ACC112 (cell line): ENCODE measurements around the gene PPP1R14C.

ENCODE experiments used
- H2AFZ ChIP-seq: fragments of 200-600 bp; sonication (generic); one replicate; pipeline ENCODE4 v1.6.0; 2017; ENCODE audit warnings: antibody characterized with exemption, low read length; ENCODE audit not compliant: unreplicated experiment
- H3K27ac ChIP-seq: fragments of 200-600 bp; sonication (generic); 2 replicates; pipeline ENCODE4 v1.5.1; 2014; ENCODE audit warnings: low read depth, mild to moderate bottlenecking, antibody characterized with exemption, low read length, moderate library complexity
- H3K27me3 ChIP-seq: fragments of 200-600 bp; sonication (generic); 2 replicates; pipeline ENCODE4 v1.6.1; 2014; ENCODE audit warnings: mild to moderate bottlenecking, antibody characterized with exemption, low read length, moderate library complexity, mixed read lengths; ENCODE audit not compliant: insufficient read depth
- H3K36me3 ChIP-seq: fragments of 200-600 bp; sonication (generic); 2 replicates; pipeline ENCODE4 v1.6.1; 2016; ENCODE audit warnings: mild to moderate bottlenecking, antibody characterized with exemption, low read length, moderate library complexity, mixed read lengths; ENCODE audit not compliant: insufficient read depth
- H3K4me1 ChIP-seq: fragments of 200-600 bp; sonication (generic); one replicate; pipeline ENCODE4 v1.6.1; 2016; ENCODE audit warnings: low read length, mixed read lengths; ENCODE audit not compliant: insufficient read depth, unreplicated experiment, control insufficient read depth
- H3K4me3 ChIP-seq: fragments of 200-600 bp; sonication (generic); 2 replicates; pipeline ENCODE4 v1.5.1; 2014; ENCODE audit warnings: mild to moderate bottlenecking, low read depth, low read length
- H3K79me2 ChIP-seq: fragments of 200-600 bp; sonication (generic); one replicate; pipeline ENCODE4 v1.6.0; 2016; ENCODE audit warnings: low read length; ENCODE audit not compliant: control insufficient read depth, unreplicated experiment, insufficient read depth

Gene PPP1R14C

DNA sequence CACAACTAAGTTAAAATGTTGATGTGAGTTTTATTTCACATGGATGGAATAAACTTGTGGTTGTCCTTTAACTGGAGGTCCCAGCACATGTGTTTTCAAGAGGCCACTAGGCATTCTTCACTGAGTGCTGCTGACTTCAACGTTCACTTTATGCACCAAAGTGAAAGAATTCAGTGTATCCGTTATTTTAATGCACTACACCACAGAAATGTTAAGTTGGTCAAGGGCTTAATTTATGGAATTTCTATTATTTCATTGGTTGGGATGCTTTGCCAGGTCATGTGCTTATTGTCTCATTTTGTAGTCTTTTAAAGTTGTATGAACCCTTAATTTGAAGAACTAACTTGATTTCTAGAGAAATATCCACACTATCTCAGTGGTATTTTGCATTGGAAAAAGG, 106.4 kb downstream of the PPP1R14C start:
- Histone ChIP-seq H3K4me1 (peaks cover 17% of the 10 kb centered on the region), H3K4me3 (no peak overlapping the region), H3K27ac (no peak overlapping the region), H3K79me2 (no peaks in the 10 kb centered on the region), H3K27me3 (no peaks in the 10 kb centered on the region), H2AFZ (no peak overlapping the region), H3K36me3 (no peaks in the 10 kb centered on the region)

DNA sequence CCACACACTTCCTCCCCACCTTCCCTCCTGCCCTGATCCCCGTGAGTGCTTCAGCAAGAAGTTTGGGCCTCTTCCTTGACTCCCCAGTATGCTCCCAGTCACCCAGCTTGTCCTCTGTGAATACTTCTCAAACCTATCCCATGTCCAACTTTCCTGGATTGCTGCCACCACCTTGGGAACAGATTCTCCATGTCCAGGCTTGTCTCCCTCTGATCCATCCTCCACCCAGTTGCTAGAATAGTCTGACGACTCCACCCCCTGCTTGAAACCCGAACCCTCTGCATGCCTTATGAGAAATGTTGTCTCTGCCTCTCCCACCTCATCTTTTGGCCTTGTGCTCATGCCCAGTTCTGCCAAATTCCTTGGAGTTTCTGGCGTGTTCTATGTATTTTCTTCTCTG, 108.0 kb downstream of the PPP1R14C start:
- peaks cover 17% of the 10 kb centered on the region for H3K4me1 ChIP-seq
- H3K27ac ChIP-seq = no peak overlapping the region
- H3K36me3 ChIP-seq = no peaks in the 10 kb centered on the region
- no peak overlapping the region for H3K4me3 ChIP-seq
- H3K79me2 ChIP-seq = no peaks in the 10 kb centered on the region
- no peak overlapping the region for H2AFZ ChIP-seq
- no peaks in the 10 kb centered on the region for H3K27me3 ChIP-seq

DNA sequence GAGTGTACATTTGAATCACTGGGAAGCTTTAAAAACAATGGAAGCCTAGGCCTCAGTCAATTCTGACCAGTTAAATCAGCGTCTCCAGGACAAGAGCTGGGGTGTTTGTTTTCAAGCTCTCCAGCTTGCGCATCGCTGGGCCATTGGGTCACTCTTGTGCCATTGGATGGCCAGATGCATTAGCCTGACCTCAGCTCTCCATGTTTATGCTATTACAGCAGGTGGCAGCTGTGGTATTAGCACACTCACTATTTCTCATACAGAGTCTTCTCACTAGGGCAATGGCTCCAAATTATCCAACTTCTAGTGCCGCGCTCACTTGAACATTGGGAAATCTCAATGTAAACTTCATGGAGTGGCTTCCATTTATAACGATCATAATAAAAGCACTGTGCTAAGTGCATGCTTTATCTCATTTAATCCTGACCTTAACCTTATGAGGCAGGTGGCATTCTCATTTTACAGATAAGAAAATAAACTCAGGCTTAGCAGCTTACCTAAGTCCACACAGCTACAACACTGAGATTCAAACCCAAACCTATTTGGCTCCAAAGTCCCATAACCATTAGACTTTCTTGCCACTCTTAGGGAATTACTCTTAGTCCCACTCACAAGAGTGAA, 108.8 kb downstream of the PPP1R14C start:
- Histone ChIP-seq H3K36me3 (no peaks in the 10 kb centered on the region), H3K4me1 (peaks cover 20% of the 10 kb centered on the region), H3K4me3 (no peak overlapping the region), H3K27ac (no peak overlapping the region), H3K27me3 (no peaks in the 10 kb centered on the region), H3K79me2 (no peaks in the 10 kb centered on the region), H2AFZ (no peak overlapping the region)

DNA sequence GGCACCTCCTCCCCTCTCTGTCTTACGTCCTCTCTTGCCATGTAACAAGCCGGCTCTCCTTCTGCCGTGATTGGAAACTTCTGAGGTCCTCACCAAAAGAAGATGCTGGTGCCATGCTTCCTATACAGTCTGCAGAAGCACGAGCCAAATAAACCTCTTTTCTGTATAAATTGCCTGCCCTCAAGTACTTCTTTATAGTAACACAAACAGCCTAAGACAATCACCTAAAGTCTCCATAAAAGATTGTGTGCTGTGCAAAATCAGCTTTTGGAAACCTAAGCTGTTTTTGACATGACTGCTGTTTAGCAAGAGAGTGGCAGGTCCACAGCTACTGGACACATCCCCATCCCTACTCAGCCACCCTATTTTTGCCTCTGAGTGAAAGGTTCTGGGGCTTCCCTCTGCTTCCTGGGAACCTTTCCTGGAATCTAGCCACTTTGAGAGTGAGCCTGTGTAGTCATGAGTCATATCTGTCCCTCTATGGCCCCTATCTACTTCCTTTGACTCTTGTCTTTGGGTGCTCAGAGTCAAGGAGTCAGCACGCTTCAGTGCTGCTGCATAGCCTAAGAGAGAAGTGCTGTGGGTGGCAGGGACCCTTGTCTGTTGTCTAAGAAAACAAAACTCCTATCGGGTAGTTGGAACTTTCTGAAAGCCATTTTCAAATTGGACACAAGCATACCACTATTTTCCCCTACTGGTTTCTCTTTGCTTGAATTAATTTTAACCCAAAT, 110.0 kb downstream of the PPP1R14C start:
- Histone ChIP-seq H3K79me2 (no peaks in the 10 kb centered on the region), H3K27ac (no peak overlapping the region), H3K27me3 (no peaks in the 10 kb centered on the region), H2AFZ (no peak overlapping the region), H3K4me1 (peaks cover 25% of the 10 kb centered on the region), H3K36me3 (no peaks in the 10 kb centered on the region), H3K4me3 (no peak overlapping the region)

DNA sequence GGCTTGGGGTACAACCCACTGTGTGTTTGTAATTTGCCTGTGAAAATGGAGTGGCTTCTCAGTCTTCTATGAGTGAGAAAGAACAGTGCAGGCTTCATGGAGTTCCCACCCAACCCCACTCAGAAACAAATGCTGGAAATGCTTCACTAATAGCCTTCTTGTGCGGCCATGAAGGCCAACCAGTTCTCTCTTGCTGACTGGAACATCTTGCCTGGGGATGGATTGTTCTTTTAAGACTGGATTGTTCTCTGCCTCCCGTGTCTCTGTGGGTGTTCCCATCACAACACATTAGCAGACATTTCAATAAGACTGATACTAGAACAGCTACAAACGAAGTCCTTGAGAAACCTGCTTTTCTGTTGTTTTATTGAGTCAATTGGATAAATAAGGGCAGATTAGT, 110.6 kb downstream of the PPP1R14C start:
- no peak overlapping the region for H3K4me3 ChIP-seq
- H3K36me3 ChIP-seq = no peaks in the 10 kb centered on the region
- no peaks in the 10 kb centered on the region for H3K79me2 ChIP-seq
- no peaks in the 10 kb centered on the region for H3K27me3 ChIP-seq
- H2AFZ ChIP-seq = no peak overlapping the region
- H3K27ac ChIP-seq = no peak overlapping the region
- H3K4me1 ChIP-seq = peaks cover 25% of the 10 kb centered on the region

DNA sequence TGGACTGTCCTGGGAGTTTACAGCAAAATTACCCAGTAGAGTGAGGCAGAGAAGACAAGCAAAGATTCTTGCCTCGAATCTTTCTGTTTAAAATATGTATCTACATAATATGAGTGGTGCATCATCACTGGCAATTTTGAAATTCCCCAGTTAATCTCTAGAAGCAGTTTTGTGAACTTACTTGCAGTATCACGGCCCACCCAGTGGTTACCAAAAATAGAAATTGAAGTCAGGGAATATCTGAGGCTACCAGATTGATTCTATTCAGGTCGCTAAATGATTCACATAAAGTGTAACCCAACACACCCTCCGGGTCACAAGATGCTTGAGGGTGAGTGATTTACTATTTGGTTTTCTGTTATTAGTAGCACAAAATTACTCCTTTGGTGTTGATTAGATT, 111.9 kb downstream of the PPP1R14C start:
- H2AFZ ChIP-seq = no peak overlapping the region
- peaks cover 25% of the 10 kb centered on the region for H3K4me1 ChIP-seq
- H3K27ac ChIP-seq = no peak overlapping the region
- H3K79me2 ChIP-seq = no peaks in the 10 kb centered on the region
- H3K4me3 ChIP-seq = no peak overlapping the region
- H3K36me3 ChIP-seq = no peaks in the 10 kb centered on the region
- H3K27me3 ChIP-seq = no peaks in the 10 kb centered on the region

DNA sequence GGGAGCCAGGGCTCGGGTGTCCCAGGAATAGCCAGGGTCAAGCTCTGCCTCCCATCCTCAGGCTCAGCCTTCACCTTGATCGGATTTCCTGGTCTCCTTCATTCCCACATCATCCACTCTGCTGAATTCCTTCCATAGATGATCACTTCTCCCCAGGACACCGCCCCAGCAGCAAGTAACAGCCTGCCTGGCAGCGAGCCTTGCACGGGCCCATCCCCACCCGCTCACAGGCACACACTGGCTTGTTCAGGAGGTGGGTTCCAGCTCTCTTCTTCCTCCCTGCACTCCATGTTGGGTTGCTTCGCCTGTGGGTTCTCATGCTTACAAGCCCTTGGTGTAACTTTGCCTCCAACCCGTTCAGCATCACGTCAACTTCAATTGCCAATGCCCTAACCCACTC, 113.0 kb downstream of the PPP1R14C start:
- Histone ChIP-seq H2AFZ (no peak overlapping the region), H3K27me3 (no peaks in the 10 kb centered on the region), H3K4me1 (peaks cover 24% of the 10 kb centered on the region), H3K27ac (no peak overlapping the region), H3K79me2 (no peaks in the 10 kb centered on the region), H3K36me3 (no peaks in the 10 kb centered on the region), H3K4me3 (no peak overlapping the region)

DNA sequence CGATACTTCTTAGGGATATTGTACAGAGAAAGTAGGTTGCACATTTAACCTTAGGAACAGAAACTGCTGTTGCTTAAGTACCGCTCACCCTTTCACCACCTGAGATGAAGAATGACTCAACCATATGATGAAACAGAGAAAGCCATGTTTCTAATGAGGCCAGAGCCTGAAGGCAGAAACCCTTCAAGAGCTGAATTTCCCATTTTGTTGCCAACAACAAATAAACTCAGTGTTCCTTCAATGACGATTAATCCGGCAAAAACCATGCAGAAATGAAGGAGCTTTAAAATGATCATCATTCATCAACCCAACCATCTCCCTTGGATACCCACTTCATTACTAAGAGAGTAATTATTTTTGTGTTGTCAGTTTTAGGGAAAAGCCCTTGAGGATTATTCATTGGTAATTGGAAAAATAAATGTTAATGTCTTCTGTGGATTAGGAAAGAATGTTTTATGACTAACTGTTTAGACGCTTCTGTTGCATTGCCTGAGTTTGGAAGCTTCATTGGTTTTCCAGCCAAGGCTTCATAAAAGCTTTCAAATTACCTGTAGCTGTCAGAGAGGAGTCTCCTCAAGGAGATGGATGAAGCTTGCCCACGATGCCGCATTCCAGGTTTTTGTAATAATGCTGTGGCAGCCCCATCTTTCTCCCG, 113.9 kb downstream of the PPP1R14C start:
- Histone ChIP-seq H3K79me2 (no peaks in the 10 kb centered on the region), H3K27ac (peak overlapping the region; percentile 51), H3K36me3 (no peaks in the 10 kb centered on the region), H3K27me3 (no peaks in the 10 kb centered on the region), H3K4me1 (peaks cover 19% of the 10 kb centered on the region), H3K4me3 (no peak overlapping the region), H2AFZ (no peak overlapping the region)

DNA sequence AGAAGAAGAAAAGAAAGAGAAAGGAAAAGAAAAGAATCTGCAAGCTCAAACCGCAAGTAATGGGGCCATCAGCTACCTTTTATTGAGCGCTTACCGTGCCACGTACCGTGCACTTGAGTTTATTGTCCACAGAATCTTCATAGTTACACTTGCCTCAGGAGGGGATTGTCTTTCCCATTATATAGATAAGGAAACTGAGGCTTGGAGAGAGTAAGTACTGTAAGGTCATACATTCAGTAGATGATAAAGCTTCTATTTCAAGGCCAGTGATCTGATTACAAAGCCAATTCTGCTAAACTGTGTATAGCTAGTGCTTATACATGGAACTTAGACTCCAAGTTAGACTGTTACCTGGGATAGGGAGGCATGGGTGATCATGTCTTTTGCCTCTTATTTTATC, 115.5 kb downstream of the PPP1R14C start:
- peaks cover 11% of the 10 kb centered on the region for H3K4me1 ChIP-seq
- no peaks in the 10 kb centered on the region for H3K36me3 ChIP-seq
- no peak overlapping the region for H2AFZ ChIP-seq
- no peaks in the 10 kb centered on the region for H3K79me2 ChIP-seq
- no peak overlapping the region for H3K4me3 ChIP-seq
- no peak overlapping the region for H3K27ac ChIP-seq
- no peaks in the 10 kb centered on the region for H3K27me3 ChIP-seq

DNA sequence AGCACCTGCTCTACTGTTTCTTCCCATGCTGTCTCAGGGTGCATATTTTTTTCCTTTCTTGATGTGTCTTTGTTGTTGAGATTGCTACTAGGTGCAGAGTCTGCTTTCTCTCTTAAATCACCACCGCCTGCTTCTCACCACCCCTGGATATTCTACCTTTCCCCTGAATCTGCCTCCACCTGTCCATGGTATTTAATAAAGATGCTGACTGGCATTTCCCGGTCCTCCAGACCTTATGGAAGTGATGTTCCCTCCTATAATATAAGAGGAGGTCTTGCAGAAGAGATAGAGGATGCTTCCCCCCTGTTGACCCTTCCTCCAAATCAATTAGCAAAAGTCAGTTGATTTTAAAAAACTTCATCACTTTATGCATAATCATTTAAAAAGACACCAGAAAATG, 118.1 kb downstream of the PPP1R14C start:
- no peaks in the 10 kb centered on the region for H3K36me3 ChIP-seq
- peaks cover 8% of the 10 kb centered on the region for H3K4me1 ChIP-seq
- no peak overlapping the region for H2AFZ ChIP-seq
- H3K4me3 ChIP-seq = no peak overlapping the region
- H3K79me2 ChIP-seq = no peaks in the 10 kb centered on the region
- no peaks in the 10 kb centered on the region for H3K27me3 ChIP-seq
- no peak overlapping the region for H3K27ac ChIP-seq
